ENCODE measurements around the gene UQCRHL.
"Not testable (repeated sequence)": the region's sequence is repeated elsewhere in the genome, so short reads cannot be mapped to it uniquely, and the experiment has no call there.

UQCRHL gene

GRCh38 chr1:15807549-15807948 is at the start of gene UQCRHL:
Gene UQCRHL, minus strand, starts transcription at chr1:15807649. Its CDS starts 0 bp downstream, at chr1:15807649.
- in situ Hi-C loops (cut with MboI; ENCODE audit: low pct_unique_long_range_greater_than_20kb, low sequenced_read_pairs): not testable (repeated sequence)

GRCh38 chr1:15856888-15857287 is 49.4 kb upstream of the UQCRHL start:
- in situ Hi-C loops (cut with MboI; ENCODE audit: low pct_unique_long_range_greater_than_20kb, low sequenced_read_pairs): no loop called here
- DNase-seq: no peak

More at GRCh38 chr1:15807549-15807948, at the start of gene UQCRHL:
- not testable (repeated sequence) for DNase-seq

GRCh38 chr1:15852828-15853302 is 45.4 kb upstream of the UQCRHL start:
- DNase-seq: no peak
- in situ Hi-C loops (cut with MboI; ENCODE audit: low pct_unique_long_range_greater_than_20kb, low sequenced_read_pairs): no loop called here

GRCh38 chr1:15852036-15852827 is 44.8 kb upstream of the UQCRHL start:
- in situ Hi-C loops (cut with MboI; ENCODE audit: low pct_unique_long_range_greater_than_20kb, low sequenced_read_pairs): no loop called here
- no peak for DNase-seq

- peak; percentile 31 for DNase-seq
- in situ Hi-C loops (cut with MboI; ENCODE audit: low pct_unique_long_range_greater_than_20kb, low sequenced_read_pairs): no loop called here
Measured at GRCh38 chr1:15851210-15852035, 44.0 kb upstream of the UQCRHL start.

GRCh38 chr1:15850471-15851001 is 43.1 kb upstream of the UQCRHL start:
- no peak for DNase-seq
- in situ Hi-C loops (cut with MboI; ENCODE audit: low pct_unique_long_range_greater_than_20kb, low sequenced_read_pairs): no loop called here

- DNase-seq: peak; percentile 90
- in situ Hi-C loops (cut with MboI; ENCODE audit: low pct_unique_long_range_greater_than_20kb, low sequenced_read_pairs): no loop called here
Measured at GRCh38 chr1:15849775-15850324, 42.4 kb upstream of the UQCRHL start.

- DNase-seq: peak; percentile 89
- in situ Hi-C loops (cut with MboI; ENCODE audit: low pct_unique_long_range_greater_than_20kb, low sequenced_read_pairs): no loop called here
Measured at GRCh38 chr1:15848929-15849774, 41.7 kb upstream of the UQCRHL start.

GRCh38 chr1:15848143-15848928 is 40.9 kb upstream of the UQCRHL start:
- in situ Hi-C loops (cut with MboI; ENCODE audit: low pct_unique_long_range_greater_than_20kb, low sequenced_read_pairs): no loop called here
- DNase-seq: peak; percentile 49

GRCh38 chr1:15847893-15848142 is 40.4 kb upstream of the UQCRHL start:
- DNase-seq: no peak
- in situ Hi-C loops (cut with MboI; ENCODE audit: low pct_unique_long_range_greater_than_20kb, low sequenced_read_pairs): no loop called here

- DNase-seq: peak; percentile 97
- in situ Hi-C loops (cut with MboI; ENCODE audit: low pct_unique_long_range_greater_than_20kb, low sequenced_read_pairs): no loop called here
Measured at GRCh38 chr1:15847100-15847892, 39.8 kb upstream of the UQCRHL start, which contains the start of gene SPEN. Gene SPEN, plus strand, starts transcription at chr1:15847707. Its CDS starts 361 bp downstream, at chr1:15848068.

- in situ Hi-C loops (cut with MboI; ENCODE audit: low pct_unique_long_range_greater_than_20kb, low sequenced_read_pairs); DNase-seq: not testable (repeated sequence)
Measured at GRCh38 chr1:15846056-15846455, 38.6 kb upstream of the UQCRHL start.

GRCh38 chr1:15843826-15844572 is 36.5 kb upstream of the UQCRHL start:
- in situ Hi-C loops (cut with MboI; ENCODE audit: low pct_unique_long_range_greater_than_20kb, low sequenced_read_pairs): no loop called here
- DNase-seq: no peak

GRCh38 chr1:15838721-15839120 is 31.3 kb upstream of the UQCRHL start:
- no peak for DNase-seq
- in situ Hi-C loops (cut with MboI; ENCODE audit: low pct_unique_long_range_greater_than_20kb, low sequenced_read_pairs): no loop called here

- DNase-seq: no peak
- in situ Hi-C loops (cut with MboI; ENCODE audit: low pct_unique_long_range_greater_than_20kb, low sequenced_read_pairs): no loop called here
Measured at GRCh38 chr1:15837931-15838330, 30.5 kb upstream of the UQCRHL start.

GRCh38 chr1:15836772-15837669 is 29.6 kb upstream of the UQCRHL start:
- in situ Hi-C loops (cut with MboI; ENCODE audit: low pct_unique_long_range_greater_than_20kb, low sequenced_read_pairs): no loop called here
- no peak for DNase-seq

Data from KBM-7 (cell line).